Chondrocyte (in vitro differentiated cells): ENCODE data around the gene NAAA. TPM values are rescaled to one million over a fixed set of nuclear protein-coding genes. Genes with fewer than 3 reads are reported as not detected.
"Not testable (repeated sequence)": the region's sequence is repeated elsewhere in the genome, so short reads cannot be mapped to it uniquely, and the experiment has no call there.

Experiments used
- DNase-seq: peaks from one replicate; pipeline ENCODE4 v3.0.0; 2021; ENCODE audit warnings: mixed read lengths, low spot score
- H3K27ac Mint-ChIP-seq: one replicate; pipeline ENCODE4 v1.8.0; 2021; ENCODE audit warnings: mild to moderate bottlenecking, moderate library complexity, mixed read lengths; ENCODE audit not compliant: unreplicated experiment
- H3K27me3 Mint-ChIP-seq: 2 replicates; pipeline ENCODE4 v1.8.0; 2021; ENCODE audit warnings: low read depth, mixed read lengths
- H3K36me3 Mint-ChIP-seq: 2 replicates; pipeline ENCODE4 v1.8.0; 2021; ENCODE audit warnings: low read depth, mixed read lengths
- H3K4me1 Mint-ChIP-seq: 2 replicates; pipeline ENCODE4 v1.8.0; 2021; ENCODE audit warnings: low read depth, mild to moderate bottlenecking, mixed read lengths
- H3K4me3 Mint-ChIP-seq: one replicate; pipeline ENCODE4 v1.8.0; 2021; ENCODE audit warnings: mild to moderate bottlenecking, moderate library complexity, mixed read lengths; ENCODE audit not compliant: unreplicated experiment
- H3K9me3 Mint-ChIP-seq: 2 replicates; pipeline ENCODE4 v1.8.0; 2021; ENCODE audit warnings: low read depth, mixed read lengths
- total RNA-seq: library from RNA; stranded (reverse); gene quantifications from 3 replicates; pipeline ENCODE4 v1.2.1, GENCODE V29; 2021
- TF ChIP-seq, protein P1 (sequence below): fragments of 200-600 bp; sonication (generic); IDR thresholded peaks from 2 replicates; pipeline ENCODE4 v1.5.0; 2021; ENCODE audit warnings: antibody characterized with exemption, mild to moderate bottlenecking, moderate library complexity

The NAAA gene
- total RNA-seq, 1 donor from 2014 or later: 18.3 TPM

DNA sequence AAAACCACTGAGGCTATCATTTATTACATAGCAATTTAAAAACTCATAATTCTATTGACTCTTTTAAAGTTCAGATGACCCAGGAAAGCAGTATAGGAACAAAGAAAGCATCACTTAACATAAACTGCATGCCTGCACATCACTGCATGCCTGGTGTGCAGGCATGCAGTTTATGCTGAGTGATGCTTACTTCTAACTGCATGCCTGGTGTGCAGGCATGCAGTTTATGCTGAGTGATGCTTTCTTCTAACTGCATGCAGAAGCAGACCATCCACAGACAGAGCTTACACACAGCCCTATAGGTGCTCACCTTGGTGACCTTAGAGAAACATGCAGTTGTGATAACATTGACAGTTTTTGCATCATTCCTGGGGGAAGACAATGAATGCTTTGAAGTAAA is 33.0 kb upstream of the NAAA start:
- H3K4me1 Mint-ChIP-seq: no peaks in the 10 kb centered on the region
- H3K9me3 Mint-ChIP-seq: peaks cover 5% of the 10 kb centered on the region
- H3K27ac Mint-ChIP-seq: no peak overlapping the region
- no peaks in the 10 kb centered on the region for H3K27me3 Mint-ChIP-seq
- peaks cover 52% of the 10 kb centered on the region for H3K36me3 Mint-ChIP-seq
- TF ChIP-seq, protein P1, sequence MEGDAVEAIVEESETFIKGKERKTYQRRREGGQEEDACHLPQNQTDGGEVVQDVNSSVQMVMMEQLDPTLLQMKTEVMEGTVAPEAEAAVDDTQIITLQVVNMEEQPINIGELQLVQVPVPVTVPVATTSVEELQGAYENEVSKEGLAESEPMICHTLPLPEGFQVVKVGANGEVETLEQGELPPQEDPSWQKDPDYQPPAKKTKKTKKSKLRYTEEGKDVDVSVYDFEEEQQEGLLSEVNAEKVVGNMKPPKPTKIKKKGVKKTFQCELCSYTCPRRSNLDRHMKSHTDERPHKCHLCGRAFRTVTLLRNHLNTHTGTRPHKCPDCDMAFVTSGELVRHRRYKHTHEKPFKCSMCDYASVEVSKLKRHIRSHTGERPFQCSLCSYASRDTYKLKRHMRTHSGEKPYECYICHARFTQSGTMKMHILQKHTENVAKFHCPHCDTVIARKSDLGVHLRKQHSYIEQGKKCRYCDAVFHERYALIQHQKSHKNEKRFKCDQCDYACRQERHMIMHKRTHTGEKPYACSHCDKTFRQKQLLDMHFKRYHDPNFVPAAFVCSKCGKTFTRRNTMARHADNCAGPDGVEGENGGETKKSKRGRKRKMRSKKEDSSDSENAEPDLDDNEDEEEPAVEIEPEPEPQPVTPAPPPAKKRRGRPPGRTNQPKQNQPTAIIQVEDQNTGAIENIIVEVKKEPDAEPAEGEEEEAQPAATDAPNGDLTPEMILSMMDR: no peak
- H3K4me3 Mint-ChIP-seq: no peak overlapping the region
- DNase-seq: no peak

DNA sequence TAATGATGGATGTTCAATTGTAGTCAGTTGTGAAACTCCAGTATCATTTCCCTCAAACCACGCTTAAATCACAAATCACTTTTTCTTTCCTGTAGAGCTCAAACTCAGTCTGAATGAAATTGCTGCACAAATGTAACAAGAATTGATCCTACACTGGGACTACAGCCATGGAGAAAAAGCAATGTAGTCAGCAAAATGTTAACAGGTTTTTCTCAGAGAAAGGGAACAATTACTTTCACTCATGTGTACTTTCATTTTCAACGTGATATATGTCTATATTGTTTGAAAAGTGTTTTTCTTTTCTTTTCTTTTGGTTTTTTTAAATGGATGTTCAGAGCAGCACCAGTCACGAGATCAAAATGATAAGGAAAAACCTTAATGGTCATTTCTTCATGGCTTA is 27.3 kb upstream of the NAAA start:
- Mint-ChIP-seq H3K27me3 (no peaks in the 10 kb centered on the region), H3K9me3 (peaks cover 12% of the 10 kb centered on the region), H3K4me1 (no peaks in the 10 kb centered on the region), H3K36me3 (peaks cover 69% of the 10 kb centered on the region), H3K27ac (no peak overlapping the region), H3K4me3 (no peak overlapping the region)
- no peak for DNase-seq
- TF ChIP-seq, protein P1: no peak

DNA sequence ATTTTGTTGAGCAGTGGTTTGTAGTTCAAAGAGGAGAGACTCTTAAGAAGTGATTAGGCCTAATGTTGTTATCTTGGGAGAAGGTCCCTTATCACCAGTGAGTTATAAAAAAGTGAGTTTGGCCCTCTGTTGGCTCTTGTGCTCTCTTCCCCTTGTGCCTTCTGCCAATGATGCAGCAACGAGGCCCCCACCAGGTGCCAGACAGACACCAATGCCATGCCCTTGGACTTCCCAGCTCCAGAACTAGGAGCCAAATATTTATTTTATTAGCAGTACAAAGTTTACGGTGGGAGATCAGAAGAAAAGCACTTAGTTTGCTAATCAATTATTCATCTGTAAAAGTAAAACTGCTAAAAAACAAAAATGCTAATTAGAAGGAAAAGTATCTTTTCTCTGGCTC is 22.7 kb upstream of the NAAA start:
- DNase-seq: no peak
- Mint-ChIP-seq H3K27ac (no peak overlapping the region), H3K27me3 (no peaks in the 10 kb centered on the region), H3K9me3 (peaks cover 12% of the 10 kb centered on the region), H3K4me1 (no peaks in the 10 kb centered on the region), H3K36me3 (peaks cover 72% of the 10 kb centered on the region), H3K4me3 (no peak overlapping the region)
- TF ChIP-seq, protein P1: no peak

DNA sequence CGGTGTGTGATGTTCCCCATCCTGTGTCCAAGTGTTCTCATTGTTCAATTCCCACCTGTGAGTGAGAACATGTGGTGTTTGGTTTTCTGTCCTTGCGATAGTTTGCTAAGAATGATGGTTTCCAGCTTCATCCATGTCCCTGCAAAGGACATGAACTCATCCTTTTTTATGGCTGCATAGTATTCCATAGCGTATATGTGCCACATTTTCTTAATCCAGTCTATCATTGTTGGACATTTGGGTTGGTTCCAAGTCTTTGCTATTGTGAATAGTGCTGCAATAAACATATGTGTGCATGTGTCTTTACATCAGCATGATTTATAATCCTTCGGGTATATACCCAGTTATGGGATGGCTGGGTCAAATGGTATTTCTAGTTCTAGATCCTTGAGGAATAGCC is 21.3 kb upstream of the NAAA start:
- H3K4me3 Mint-ChIP-seq, DNase-seq, H3K27me3 Mint-ChIP-seq, H3K27ac Mint-ChIP-seq, H3K4me1 Mint-ChIP-seq: not testable (repeated sequence)
- peaks cover 12% of the 10 kb centered on the region for H3K9me3 Mint-ChIP-seq
- H3K36me3 Mint-ChIP-seq: peaks cover 75% of the 10 kb centered on the region

DNA sequence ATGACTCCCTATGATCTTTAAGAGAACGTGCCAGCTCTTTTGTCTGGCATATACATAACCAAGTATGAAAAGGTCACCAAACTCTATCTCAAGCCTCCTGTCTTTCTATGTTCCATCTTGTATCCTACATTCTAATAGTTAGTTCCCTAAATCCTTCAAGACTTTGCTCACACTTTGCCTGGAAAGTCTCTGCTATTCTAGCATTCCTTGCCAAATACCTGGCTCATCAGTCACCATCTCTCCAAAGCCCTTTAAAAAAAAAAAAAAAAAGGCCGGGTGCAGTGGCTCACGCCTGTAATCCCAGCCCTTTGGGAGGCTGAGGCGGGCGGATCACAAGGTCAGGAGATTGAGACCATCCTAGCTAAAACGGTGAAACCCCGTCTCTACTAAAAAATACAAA is 17.7 kb upstream of the NAAA start:
- not testable (repeated sequence) for H3K9me3 Mint-ChIP-seq, DNase-seq, H3K4me1 Mint-ChIP-seq, H3K27me3 Mint-ChIP-seq, H3K27ac Mint-ChIP-seq, H3K4me3 Mint-ChIP-seq
- peaks cover 74% of the 10 kb centered on the region for H3K36me3 Mint-ChIP-seq

DNA sequence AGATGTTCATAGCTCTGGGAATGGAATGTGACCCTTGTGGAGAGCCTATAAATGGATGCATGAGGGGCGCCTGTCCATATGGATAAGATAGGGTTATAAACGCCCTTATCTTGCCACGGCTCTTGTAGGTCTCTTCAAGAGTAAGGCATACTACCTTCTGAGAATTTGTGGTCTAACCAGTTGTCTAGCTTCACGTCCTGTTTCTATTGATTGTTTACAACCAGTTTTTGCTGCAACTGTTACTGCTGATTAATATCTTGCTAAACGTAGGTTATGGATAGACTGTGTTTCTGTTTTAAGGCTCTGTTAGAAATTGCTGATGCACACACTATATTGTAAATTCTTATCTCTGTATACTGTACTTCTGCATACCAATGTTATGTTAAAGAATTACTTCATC is 14.0 kb upstream of the NAAA start:
- H3K4me3 Mint-ChIP-seq, DNase-seq, H3K4me1 Mint-ChIP-seq, H3K9me3 Mint-ChIP-seq, H3K27ac Mint-ChIP-seq, H3K27me3 Mint-ChIP-seq: not testable (repeated sequence)
- peaks cover 61% of the 10 kb centered on the region for H3K36me3 Mint-ChIP-seq

DNA sequence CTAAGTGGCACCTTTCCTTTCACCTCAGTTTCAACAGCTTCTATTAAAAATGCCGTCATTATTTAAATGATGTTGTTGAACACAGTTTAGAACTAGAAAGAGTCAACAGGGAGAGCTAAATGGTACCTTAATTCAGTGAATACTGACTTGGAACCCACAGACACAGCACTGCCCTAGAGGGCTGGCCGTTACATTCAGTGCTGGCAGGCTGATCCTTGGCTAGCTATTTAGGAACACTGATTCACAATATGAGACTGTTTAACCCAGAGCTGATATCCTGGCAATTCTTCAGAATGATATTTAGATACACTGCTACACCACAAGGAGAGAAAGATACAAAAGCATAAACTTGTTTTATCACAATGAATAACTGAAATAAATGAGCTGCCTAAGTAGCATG is 12.7 kb upstream of the NAAA start:
- Mint-ChIP-seq H3K36me3 (peaks cover 62% of the 10 kb centered on the region), H3K4me3 (no peak overlapping the region)

More for the DNA sequence above, 12.7 kb upstream of the NAAA start:
- Mint-ChIP-seq H3K9me3 (no peaks in the 10 kb centered on the region), H3K27ac (no peak overlapping the region), H3K4me1 (no peaks in the 10 kb centered on the region), H3K27me3 (no peaks in the 10 kb centered on the region)
- TF ChIP-seq, protein P1: no peak
- no peak for DNase-seq
